ENCODE data around the gene UBR1. TPM values are rescaled to one million over a fixed set of nuclear protein-coding genes. Genes with fewer than 3 reads are reported as not detected.

Gene UBR1
- total and polyA plus RNA-seq, 2 donors (not counting 3 experiments of a cell fraction or from before 2014, with no cell fraction given), result 5.3 to 26.9 TPM

GRCh38 chr15:43029476-43029875 lies 76.4 kb downstream of the UBR1 start:
- intact Hi-C loops (cut with micrococcal nuclease), result no loop called here
- BruUV-seq (replicated peaks), result no TSS peak

More at GRCh38 chr15:43029476-43029875, 76.4 kb downstream of the UBR1 start:
- Histone ChIP-seq H3K36me3 (ENCODE audit: control insufficient read depth in 2 of 2, extremely low read depth in 1 of 2, insufficient read depth in 2 of 2, low read length in 2 of 2) (peaks cover 6 to 18% of the 10 kb centered on the region in 2 experiments), H3K4me2 (ENCODE audit: insufficient read depth, low read length) (no peak overlapping the region), H3K9me3 (replicated peaks; ENCODE audit: control insufficient read depth, insufficient read depth, low read length) (no peaks in the 10 kb centered on the region), H3K4me3 (replicated peaks in 1 of 3; ENCODE audit: insufficient read depth in 1 of 3, low read depth in 1 of 3, low read length in 3 of 3) (no peak overlapping the region), H4K20me1 (replicated peaks; ENCODE audit: control insufficient read depth, extremely low read depth, insufficient read depth, low read length) (no peaks in the 10 kb centered on the region), H3K27ac (ENCODE audit: insufficient read depth, low read depth, low read length) (no peak overlapping the region), H2AFZ (ENCODE audit: low read depth, low read length) (no peak overlapping the region), H3K9ac (replicated peaks; ENCODE audit: extremely low read depth, insufficient read depth, low read length) (no peak overlapping the region), H3K4me1 (ENCODE audit: control insufficient read depth, extremely low read depth, insufficient read depth, low read length) (no peaks in the 10 kb centered on the region), H3K9me1 (replicated peaks; ENCODE audit: control insufficient read depth, extremely low read depth, insufficient read depth, low read length) (no peaks in the 10 kb centered on the region), H3K27me3 (ENCODE audit: control insufficient read depth in 2 of 2, insufficient read depth in 2 of 2, low read length in 2 of 2) (no peaks in the 10 kb centered on the region), H3K79me2 (ENCODE audit: control insufficient read depth, insufficient read depth, low read length) (no peaks in the 10 kb centered on the region)
- no peak for TF ChIP-seq POLR2AphosphoS5 (IDR thresholded peaks at IDR 0.05; ENCODE audit: insufficient read depth, low read depth, low read length)
- no peak for TF ChIP-seq JUN (IDR thresholded peaks at IDR 0.05; ENCODE audit: borderline replicate concordance, insufficient read depth, insufficient read length, low read depth)
- TF ChIP-seq MAX (IDR thresholded peaks at IDR 0.05; ENCODE audit: insufficient read depth, insufficient read length), result no peak
- no peak for TF ChIP-seq MYC (IDR thresholded peaks at IDR 0.05; ENCODE audit: low read depth, low read length)
- TF ChIP-seq FOS (IDR thresholded peaks at IDR 0.05; ENCODE audit: borderline replicate concordance, insufficient read depth, low read length), result no peak
- TF ChIP-seq GATA2 (IDR thresholded peaks at IDR 0.05; ENCODE audit: insufficient read depth, insufficient read length, low read depth, low read length), result no peak
- TF ChIP-seq POLR2A (IDR thresholded peaks at IDR 0.05; ENCODE audit: low read depth, low read length), result no peak
- no peak for TF ChIP-seq CTCF (IDR thresholded peaks at IDR 0.05; ENCODE audit: extremely low read depth in 1 of 2, insufficient read depth in 1 of 2, low read depth in 1 of 2, low read length in 2 of 2)
- TF ChIP-seq EZH2 (IDR thresholded peaks at IDR 0.05; ENCODE audit: borderline replicate concordance, low read depth, low read length, severe bottlenecking), result no peak
- CTCF ChIA-PET, result no interaction called here
- dilution Hi-C loops (cut with MboI; ENCODE audit: extremely low pct_ligation_motif_present, low sequenced_read_pairs), result no loop called here
- FAIRE-seq (no peak), DNase-seq (ENCODE audit: low read depth, low spot score) (no peak)
- POLR2A ChIA-PET, result no interaction called here
